GOT3 (cell line): ENCODE results near the gene CAMK2B.
A peak's percentile ranks its signal among the peaks of the same experiment; 100 is the strongest.
"Not testable (repeated sequence)": the region's sequence is repeated elsewhere in the genome, so short reads cannot be mapped to it uniquely, and the experiment has no call there.

ENCODE experiments used
- DNase-seq: peaks from one replicate; lab custom pipeline; 2025; ENCODE audit warnings: mixed read lengths; lab: John Stamatoyannopoulos, UW

CAMK2B gene

DNA sequence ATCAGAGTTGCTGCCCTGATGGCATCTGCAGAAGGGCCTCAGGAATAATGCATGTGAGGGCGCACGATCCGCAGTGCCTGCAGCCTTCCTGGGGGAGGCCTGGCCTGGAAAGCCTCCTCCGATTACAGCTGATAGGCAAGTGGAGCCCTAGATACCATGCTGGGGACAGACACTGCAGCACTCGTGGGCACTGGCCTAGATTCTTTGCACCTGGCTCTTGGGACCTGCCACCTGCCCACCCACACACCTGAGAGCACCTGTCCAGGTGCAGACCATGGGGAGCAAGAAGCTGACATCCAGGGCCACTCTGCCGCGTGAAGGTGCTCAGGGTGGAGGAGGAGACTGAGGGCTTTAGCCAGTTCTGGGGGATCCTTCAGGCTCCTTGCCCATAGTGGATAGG lies 109.9 kb downstream of the CAMK2B start:
- DNase-seq = no peak

DNA sequence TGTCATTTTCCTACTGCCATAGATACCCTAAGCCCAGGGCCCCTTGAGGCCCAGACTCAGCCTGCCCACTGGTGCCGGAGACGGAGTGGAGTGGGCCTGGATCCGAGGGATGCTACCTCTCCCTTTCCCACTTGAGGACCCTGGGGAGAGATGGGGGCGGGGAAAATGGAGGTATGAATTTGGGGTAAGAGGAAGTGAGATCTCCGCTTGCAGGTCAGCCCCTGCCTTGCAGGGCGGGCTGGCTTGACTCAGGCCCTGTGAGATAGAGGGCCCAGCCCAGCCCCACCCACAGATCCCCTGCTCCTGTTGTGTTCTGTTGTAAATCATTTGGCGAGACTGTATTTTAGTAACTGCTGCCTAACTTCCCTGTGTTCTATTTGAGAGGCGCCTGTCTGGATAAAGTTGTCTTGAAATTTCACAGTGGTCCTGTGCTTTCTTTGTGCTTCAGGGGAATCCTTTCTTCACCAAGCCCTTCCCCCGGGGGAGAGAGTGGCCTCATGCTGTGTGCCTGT lies 111.5 kb downstream of the CAMK2B start:
- DNase-seq = no peak

- DNase-seq = no peak
These were observed 112.1 kb downstream of the CAMK2B start for GRCh38 chr7:44213206-44213876.

GRCh38 chr7:44212581-44213184 lies 112.7 kb downstream of the CAMK2B start:
- DNase-seq = no peak

DNA sequence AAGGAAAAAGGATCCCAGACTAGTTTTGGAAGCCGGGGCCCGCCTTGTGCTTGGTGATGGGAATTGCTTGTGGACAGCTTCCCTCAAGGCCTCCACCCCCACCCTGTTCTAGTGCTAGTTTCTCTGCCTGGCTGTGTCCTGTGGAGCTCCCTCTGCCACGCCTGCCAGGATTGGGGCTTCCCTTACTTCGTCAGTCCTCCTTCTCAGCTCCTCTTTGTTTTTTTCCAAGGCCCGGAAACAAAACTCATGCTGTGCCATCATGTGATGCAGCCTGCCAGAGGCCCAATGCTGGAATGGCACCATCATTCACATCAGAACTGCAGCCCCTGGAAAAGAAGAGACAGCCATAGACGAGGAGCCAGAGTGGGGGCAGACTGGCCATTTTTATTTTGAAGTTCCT lies 113.4 kb downstream of the CAMK2B start:
- no peak for DNase-seq

DNA sequence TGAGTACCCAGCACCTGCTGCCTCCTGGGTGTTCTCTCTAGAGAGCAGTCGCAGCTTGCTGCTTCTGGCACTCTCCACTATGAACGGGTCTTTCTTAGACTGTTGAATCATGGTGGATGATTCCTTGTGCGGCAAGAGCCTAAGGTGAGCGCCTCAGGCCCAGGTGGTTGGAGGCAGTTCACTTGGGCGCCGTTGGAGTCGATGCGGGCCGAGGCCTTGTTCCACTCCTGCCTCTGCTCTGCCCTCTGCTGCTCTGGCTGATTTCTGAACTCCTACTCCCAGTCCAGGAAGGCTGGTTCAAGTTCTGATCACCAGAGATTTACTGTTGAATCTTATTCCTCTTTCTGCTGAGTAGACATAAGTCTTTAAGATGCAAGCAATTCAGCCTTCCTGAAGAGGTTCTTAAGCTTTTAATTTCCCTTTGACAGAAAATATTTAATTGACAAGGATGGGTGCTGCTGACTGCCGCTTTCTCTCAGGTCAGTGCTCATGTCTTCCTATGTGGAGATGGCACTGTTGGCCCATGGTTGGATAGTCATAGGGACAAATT lies 114.2 kb downstream of the CAMK2B start:
- no peak for DNase-seq

- no peak for DNase-seq
These were observed 115.3 kb downstream of the CAMK2B start for GRCh38 chr7:44210107-44210506.

GRCh38 chr7:44208085-44208484 lies 117.3 kb downstream of the CAMK2B start:
- DNase-seq = no peak

DNA sequence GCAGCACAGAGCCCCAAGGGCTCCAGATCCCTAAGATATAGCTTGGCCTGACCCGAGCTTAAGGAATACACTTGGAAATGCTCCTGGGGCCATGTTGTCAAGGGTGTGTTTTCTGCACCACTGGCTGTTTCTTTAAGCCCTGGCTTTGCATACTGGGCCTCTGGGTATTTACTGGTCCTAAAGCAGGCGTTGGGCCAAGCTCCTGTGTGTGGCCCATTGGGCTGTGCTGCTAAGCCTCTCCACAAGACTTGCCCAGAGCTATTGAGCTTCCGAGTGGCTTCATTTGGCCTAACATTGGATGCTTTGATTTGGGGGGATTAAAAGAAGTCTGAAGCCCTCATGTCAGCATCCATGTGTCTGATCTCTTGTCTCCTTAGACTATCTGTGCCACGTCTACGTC lies 119.4 kb downstream of the CAMK2B start:
- no peak for DNase-seq

- DNase-seq = no peak
These were observed 123.6 kb downstream of the CAMK2B start for GRCh38 chr7:44201813-44202212.

DNA sequence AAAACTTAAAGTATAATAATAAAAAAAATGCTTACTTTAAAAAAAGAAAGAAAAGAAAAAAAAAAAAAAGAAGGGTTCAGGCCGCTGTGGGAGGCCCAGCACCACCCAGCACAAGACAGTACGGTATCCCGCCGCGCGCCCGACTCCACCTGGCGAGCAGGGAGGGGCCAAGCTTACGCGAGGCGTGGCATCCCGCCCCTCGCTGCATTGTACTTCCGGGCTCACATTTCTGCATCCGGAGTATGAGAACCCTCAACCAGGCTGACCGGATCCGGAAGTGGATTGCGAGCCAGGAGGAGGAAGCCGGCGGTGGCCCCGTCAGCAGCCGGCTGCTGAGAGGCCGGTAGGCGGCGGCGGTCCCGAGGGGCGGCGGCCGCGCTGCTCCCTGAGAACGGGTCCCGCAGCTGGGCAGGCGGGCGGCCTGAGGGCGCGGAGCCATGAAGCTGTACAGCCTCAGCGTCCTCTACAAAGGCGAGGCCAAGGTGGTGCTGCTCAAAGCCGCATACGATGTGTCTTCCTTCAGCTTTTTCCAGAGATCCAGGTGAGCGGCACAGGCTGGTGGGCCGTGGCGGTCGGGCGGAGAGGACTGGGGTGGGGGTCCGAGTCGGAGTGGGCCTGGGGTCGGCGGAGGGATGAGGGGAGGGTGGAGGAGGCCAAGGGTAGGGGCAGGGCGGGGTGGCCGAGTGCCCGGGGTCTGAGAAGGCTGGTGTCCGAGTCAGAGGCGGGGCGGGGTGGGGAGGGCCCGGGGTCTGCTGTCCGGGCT lies 124.5 kb downstream of the CAMK2B start, which contains the start of gene YKT6:
TSS of gene YKT6 (plus strand) at position 280 of the 763 bp plus-strand sequence. CDS start at position 438, 158 bp downstream.
- peak; percentile 79 for DNase-seq

DNA sequence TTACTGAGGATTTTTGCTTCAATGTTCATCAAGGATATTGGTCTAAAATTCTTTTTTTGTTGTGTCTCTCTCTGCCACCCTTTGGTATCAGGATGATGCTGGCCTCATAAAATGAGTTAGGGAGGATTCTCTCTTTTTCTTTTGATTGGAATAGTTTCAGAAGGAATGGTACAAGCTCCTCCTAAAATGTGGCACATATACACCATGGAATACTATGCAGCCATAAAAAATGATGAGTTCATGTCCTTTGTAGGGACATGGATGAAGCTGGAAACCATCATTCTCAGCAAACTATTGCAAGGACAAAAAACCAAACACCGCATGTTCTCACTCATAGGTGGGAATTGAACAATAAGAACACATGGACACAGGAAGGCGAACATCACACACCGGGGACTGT lies 125.2 kb downstream of the CAMK2B start:
- not testable (repeated sequence) for DNase-seq

GRCh38 chr7:44197474-44197873 lies 127.9 kb downstream of the CAMK2B start:
- no peak for DNase-seq

- no peak for DNase-seq
These were observed 128.9 kb downstream of the CAMK2B start for GRCh38 chr7:44196450-44196872.

GRCh38 chr7:44195889-44196288 lies 129.5 kb downstream of the CAMK2B start:
- DNase-seq = no peak

DNA sequence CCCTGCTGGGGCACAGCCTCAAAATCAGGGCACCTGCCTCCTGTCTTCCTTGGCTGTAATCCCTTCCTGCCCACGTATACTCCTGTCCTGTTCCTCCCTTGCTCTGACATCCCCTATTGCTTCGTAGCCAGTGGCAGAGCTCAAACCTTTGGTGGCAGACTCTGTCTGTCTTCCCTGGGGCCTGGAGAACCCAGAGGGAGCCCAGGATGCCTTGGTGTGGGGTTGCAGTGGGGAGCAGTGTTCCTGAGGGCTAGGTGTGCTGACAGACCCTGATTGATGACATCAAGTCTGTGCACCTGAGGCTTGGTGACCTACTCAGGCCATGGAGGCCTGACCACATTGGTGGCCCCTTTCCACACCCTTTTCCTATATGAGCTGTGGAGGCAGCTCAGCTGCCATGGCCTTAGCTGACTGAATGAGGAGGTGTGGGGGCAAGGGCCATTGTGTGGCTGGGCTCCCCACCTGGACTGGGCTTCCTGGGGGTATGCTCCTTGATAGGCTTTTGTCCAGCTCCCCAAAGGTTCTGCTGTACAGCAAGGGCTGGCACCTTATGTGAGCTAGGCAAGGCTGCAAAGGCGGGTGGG lies 130.7 kb downstream of the CAMK2B start:
- no peak for DNase-seq

GRCh38 chr7:44194069-44194468 lies 131.3 kb downstream of the CAMK2B start:
- no peak for DNase-seq

DNA sequence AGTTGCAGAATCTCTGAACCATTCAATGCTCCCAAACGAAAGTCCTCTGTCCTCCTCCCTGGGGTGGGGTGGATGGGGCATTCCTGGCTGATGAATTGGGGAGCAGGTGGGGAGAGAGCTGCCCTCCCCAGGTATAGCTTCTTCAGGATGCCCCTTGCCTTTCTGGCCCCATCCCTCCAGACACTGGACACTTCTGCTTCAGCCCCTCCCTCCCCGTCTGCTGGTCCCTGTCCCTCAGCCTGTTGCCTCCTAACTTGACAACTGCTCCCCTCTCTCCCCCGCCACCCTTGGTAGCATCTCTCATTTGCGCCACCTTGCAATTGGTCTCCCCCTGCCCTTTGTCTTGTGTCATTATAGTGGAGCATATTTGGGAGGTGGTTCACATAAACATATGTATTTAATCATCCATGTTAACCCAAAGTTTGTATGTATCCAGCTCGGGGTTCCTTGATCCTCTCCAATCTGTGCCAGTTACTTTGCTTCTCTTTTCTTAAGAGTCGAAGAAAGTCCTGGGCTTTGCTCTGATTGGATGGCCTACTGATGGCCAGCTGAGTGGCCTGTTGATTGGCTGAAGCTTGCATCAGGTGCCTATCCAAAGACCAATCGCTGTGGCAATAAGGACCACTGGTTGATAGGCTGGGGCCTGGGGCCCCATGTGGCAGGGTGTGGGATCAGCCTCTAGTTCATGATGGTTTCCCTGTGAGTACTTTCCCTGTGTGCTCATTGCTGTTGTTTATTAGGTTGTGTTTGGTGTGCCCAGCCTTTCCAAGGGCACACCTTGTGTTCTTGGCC lies 132.2 kb downstream of the CAMK2B start:
- DNase-seq = no peak

DNA sequence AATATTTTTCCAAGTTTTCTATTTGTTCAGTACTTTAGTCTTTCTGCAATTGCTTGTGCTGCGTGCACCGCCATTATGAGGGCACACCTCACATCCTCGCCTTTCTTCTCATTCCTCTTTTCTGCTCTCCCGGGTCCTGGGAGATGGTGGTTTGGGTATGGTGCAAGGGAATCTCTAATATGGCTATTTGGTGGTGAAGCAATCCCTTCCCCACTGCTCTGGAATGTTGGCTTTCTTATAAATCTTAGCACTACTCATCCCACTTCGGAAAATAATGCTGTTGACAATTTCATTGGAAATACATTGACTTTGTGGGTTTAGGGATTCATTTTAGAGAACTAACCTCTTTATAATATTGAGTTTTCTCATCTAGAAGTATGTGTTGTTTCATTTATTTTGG lies 134.2 kb downstream of the CAMK2B start:
- no peak for DNase-seq

DNA sequence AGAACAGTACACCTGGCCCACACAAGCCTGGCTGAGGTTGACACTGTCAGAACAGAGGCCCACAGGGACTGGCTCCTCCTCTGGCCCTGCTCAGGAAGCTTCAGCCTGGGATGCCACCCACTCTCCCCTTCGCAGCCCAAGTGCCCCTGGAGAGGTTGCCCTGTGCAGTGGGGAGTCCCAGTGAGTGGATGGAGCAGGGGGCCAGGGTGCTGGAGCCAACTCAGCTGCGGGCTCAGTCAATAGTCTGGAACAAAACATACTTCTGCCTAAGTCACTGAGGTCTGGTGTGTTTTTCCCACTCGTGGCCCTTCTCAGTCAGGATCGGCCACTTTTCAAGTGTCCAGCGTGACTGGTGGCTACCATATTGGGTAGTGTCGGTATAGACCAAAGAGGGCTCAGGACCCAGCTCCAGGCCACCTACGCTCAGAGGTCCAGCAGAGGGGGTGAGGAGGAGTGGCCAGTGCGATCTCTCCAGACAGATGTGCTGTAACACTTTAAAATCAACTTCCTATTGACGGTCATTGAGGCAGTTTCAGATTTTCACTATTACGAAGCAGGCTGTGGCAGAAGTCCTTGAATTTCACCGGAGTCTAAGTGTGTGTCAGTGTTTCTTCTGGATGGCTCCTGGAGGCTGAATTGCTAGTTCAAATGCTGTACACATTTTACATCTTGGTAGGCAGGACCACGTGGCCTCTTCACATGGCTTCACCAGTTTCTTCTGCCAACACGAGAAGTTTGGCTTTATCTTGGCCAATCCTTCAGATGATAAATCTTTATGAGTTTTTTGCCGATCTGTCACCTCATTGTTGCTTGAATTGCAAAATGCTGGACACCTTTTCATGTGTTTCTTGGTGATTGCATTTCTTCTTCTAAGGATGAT lies 135.2 kb downstream of the CAMK2B start:
- no peak for DNase-seq
